Peyer's patch (tissue), 4 donors: Measurements from ENCODE around the gene NFAM1. TPM values are rescaled to one million over a fixed set of nuclear protein-coding genes. Genes with fewer than 3 reads are reported as not detected.

Source experiments
- DNase-seq, 3 donors: peaks; one replicate each; pipeline ENCODE4 v3.0.0-alpha.2; 2017 to 2019
- H3K27ac ChIP-seq, 4 donors: fragments of 200-600 bp; sonication (generic); one replicate each; pipeline ENCODE4 v1.5.1; 2016 to 2019
- H3K27me3 ChIP-seq, 2 donors: fragments of 200-600 bp; sonication (generic); one replicate each; pipeline ENCODE4 v1.5.1; 2019
- H3K36me3 ChIP-seq, 3 donors: fragments of 200-600 bp; sonication (generic); one replicate each; pipeline ENCODE4 v1.5.1; 2016 to 2019
- H3K4me1 ChIP-seq, 4 donors: fragments of 200-600 bp; sonication (generic); one replicate each; pipeline ENCODE4 v1.5.1; 2016 to 2019
- H3K4me3 ChIP-seq, 4 donors: fragments of 200-600 bp; sonication (generic); 1 replicate in 3 of 4; 2 replicates in 1 of 4; pipeline ENCODE4 v1.5.1; 2016 to 2019; ENCODE audit warnings: mild to moderate bottlenecking in 1 of 4
- H3K9me3 ChIP-seq, 4 donors: fragments of 200-600 bp; sonication (generic); one replicate each; pipeline ENCODE4 v1.5.1; 2016 to 2019; ENCODE audit warnings: mild to moderate bottlenecking in 1 of 4
- POLR2A ChIP-seq, 2 donors: fragments of 450-650 bp; IDR thresholded peaks; one replicate each; pipeline ENCODE4 v1.5.1; 2017; ENCODE audit warnings: antibody characterized with exemption in 2 of 2, mild to moderate bottlenecking in 2 of 2, moderate library complexity in 2 of 2
- total RNA-seq, 4 donors: library from RNA; depleted of rRNA; stranded (reverse); fragments of >200 nt; gene quantifications; one replicate each; pipeline ENCODE4 v1.1.0, GENCODE V29; 2016
- TF ChIP-seq, protein P1 (sequence below), 6 experiments: fragments of 450-650 bp in 4 of 6; fragments of 200-600 bp in 2 of 6; sonication (generic) in 1 of 6; IDR thresholded peaks; one replicate each; pipeline ENCODE4 v1.5.1; 2017 to 2019; ENCODE audit warnings: antibody characterized with exemption in 6 of 6, mild to moderate bottlenecking in 3 of 6, moderate library complexity in 1 of 6

The NFAM1 gene
- total RNA-seq, 4 donors from 2014 or later, result 0.35 to 2.4 (median 1.0) TPM

GRCh38 chr22:42334875-42335512 is 97.2 kb downstream of the NFAM1 start:
- TF ChIP-seq, protein P1, sequence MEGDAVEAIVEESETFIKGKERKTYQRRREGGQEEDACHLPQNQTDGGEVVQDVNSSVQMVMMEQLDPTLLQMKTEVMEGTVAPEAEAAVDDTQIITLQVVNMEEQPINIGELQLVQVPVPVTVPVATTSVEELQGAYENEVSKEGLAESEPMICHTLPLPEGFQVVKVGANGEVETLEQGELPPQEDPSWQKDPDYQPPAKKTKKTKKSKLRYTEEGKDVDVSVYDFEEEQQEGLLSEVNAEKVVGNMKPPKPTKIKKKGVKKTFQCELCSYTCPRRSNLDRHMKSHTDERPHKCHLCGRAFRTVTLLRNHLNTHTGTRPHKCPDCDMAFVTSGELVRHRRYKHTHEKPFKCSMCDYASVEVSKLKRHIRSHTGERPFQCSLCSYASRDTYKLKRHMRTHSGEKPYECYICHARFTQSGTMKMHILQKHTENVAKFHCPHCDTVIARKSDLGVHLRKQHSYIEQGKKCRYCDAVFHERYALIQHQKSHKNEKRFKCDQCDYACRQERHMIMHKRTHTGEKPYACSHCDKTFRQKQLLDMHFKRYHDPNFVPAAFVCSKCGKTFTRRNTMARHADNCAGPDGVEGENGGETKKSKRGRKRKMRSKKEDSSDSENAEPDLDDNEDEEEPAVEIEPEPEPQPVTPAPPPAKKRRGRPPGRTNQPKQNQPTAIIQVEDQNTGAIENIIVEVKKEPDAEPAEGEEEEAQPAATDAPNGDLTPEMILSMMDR (IDR thresholded peaks at IDR 0.05), result no peak

GRCh38 chr22:42333544-42333943 is 98.7 kb downstream of the NFAM1 start:
- Histone ChIP-seq H3K4me1 (peaks cover 0 to 3% (median 0%) of the 10 kb centered on the region in 4 donors), H3K36me3 (no peaks in the 10 kb centered on the region), H3K27me3 (no peaks in the 10 kb centered on the region), H3K9me3 (no peaks in the 10 kb centered on the region), H3K27ac (no peak overlapping the region), H3K4me3 (no peak overlapping the region)
- no peak for TF ChIP-seq POLR2A (IDR thresholded peaks at IDR 0.05)
- TF ChIP-seq, protein P1 (IDR thresholded peaks at IDR 0.05), result no peak
- DNase-seq, result no peak

More at GRCh38 chr22:42334875-42335512, 97.2 kb downstream of the NFAM1 start:
- no peak for DNase-seq
- no peaks in the 10 kb centered on the region for H3K27me3 ChIP-seq
- no peaks in the 10 kb centered on the region for H3K9me3 ChIP-seq
- no peak overlapping the region for H3K4me3 ChIP-seq
- no peaks in the 10 kb centered on the region for H3K36me3 ChIP-seq
- peaks cover 0 to 8% (median 0%) of the 10 kb centered on the region in 4 donors for H3K4me1 ChIP-seq
- H3K27ac ChIP-seq, result no peak overlapping the region

DNA sequence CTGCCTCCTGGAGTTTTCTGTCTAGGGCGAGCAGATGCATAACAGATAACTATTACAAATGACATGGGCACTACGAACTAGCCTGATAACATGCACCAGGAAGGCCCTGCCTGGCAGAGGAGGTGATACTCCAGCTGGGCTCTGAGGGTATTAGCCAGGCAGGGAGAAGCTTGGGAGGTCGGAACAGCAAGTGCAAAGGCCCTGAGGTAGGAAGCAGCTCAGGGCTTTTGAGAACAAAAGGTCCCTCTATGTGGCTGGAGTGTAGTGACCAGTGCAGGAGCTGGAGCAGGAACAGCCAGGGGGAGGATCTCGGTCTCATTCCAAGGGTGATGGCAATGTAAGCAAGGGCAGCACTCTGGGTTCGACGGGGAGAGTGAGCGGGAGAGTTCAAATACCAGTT is 100.1 kb downstream of the NFAM1 start:
- Histone ChIP-seq H3K4me3 (no peak overlapping the region), H3K27ac (no peak overlapping the region), H3K4me1 (no peaks in the 10 kb centered on the region), H3K9me3 (no peaks in the 10 kb centered on the region), H3K27me3 (no peaks in the 10 kb centered on the region), H3K36me3 (no peaks in the 10 kb centered on the region)
- DNase-seq, result no peak
- no peak for TF ChIP-seq POLR2A (IDR thresholded peaks at IDR 0.05)
- TF ChIP-seq, protein P1 (IDR thresholded peaks at IDR 0.05), result no peak

GRCh38 chr22:42331014-42331413 is 101.2 kb downstream of the NFAM1 start:
- peak in 1 of 3 donors; percentile 56 for DNase-seq
- H3K27ac ChIP-seq, result no peak overlapping the region
- H3K4me3 ChIP-seq, result no peak overlapping the region
- H3K9me3 ChIP-seq, result no peaks in the 10 kb centered on the region
- H3K4me1 ChIP-seq, result no peaks in the 10 kb centered on the region
- no peaks in the 10 kb centered on the region for H3K27me3 ChIP-seq
- TF ChIP-seq, protein P1 (IDR thresholded peaks at IDR 0.05), result no peak
- no peak for TF ChIP-seq POLR2A (IDR thresholded peaks at IDR 0.05)
- H3K36me3 ChIP-seq, result no peaks in the 10 kb centered on the region

Other genes with a start within 250 kb of the NFAM1 start
- 10 to 100 TPM; 43.8 to 75.1 (median 59.5) TPM for gene TCF20, start 161.8 kb downstream of the NFAM1 start, total RNA-seq
- 10 to 100 TPM; 21.7 to 33.0 (median 27.3) TPM for gene RRP7A, start 87.4 kb upstream of the NFAM1 start, total RNA-seq
- 10 to 100 TPM in 1 of 4 donors, 1 to 10 TPM in 2, not detected in 1; 1.7 to 11.6 (median 3.2) TPM for gene SERHL2, start 121.6 kb upstream of the NFAM1 start, total RNA-seq
- gene POLDIP3, start 182.5 kb upstream of the NFAM1 start, total RNA-seq, result 10 to 100 TPM; 30.3 to 42.9 (median 38.0) TPM
- gene ATP5MGL, start 208.2 kb upstream of the NFAM1 start, total RNA-seq, result not detected
- 100 to 1,000 TPM in 2 of 4 donors, 10 to 100 TPM in 2; 59.4 to 147 (median 117) TPM for gene CYB5R3, start 217.0 kb upstream of the NFAM1 start, total RNA-seq